Non-pigmented ciliary epithelial cell (primary cell): ENCODE results near the gene ST8SIA4.
"Not testable (repeated sequence)": the region's sequence is repeated elsewhere in the genome, so short reads cannot be mapped to it uniquely, and the experiment has no call there.

Experiments used
- DNase-seq: peaks from one replicate; pipeline ENCODE4 v3.0.0-alpha.2; 2010; ENCODE audit warnings: low read depth

Gene ST8SIA4

DNA sequence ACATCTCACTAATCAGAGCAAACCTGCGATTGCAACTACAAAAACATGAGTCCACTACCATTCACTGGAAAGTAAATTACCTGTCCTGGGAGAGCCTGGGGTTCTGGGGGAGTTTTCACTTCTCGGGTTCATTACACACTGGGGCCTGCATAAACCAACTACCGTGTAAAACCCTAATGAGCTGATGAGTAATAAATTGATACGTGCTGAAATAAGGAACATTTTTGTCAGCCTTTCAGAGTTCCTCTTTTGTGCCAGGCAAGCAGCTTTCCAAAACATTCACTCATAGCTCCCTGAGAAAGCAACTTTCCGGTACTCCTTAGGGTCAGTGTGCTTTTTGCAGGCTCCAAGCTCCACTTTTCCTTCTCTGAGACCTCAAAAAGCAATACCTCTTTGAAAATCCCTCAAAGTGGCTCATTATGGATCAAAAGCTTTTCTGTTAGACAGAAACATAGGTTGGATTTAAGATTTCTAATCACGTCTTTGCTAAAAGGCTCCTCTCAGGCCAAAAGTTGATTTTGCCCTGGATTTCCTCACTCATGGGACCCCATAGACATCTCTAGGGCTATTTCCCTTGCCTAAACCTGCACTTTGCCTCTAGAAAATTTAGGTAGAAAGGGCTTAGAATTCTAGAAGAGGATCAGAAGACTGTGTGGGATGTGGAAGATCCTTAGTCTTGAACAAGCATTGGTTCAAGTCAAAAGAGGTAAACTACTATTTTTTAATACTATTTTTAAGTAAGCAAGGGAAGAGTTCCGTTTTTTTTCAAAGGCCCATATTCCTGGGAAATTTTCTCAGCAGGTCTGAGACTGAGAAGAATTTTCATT is 74.8 kb downstream of the ST8SIA4 start:
- DNase-seq = no peak

DNA sequence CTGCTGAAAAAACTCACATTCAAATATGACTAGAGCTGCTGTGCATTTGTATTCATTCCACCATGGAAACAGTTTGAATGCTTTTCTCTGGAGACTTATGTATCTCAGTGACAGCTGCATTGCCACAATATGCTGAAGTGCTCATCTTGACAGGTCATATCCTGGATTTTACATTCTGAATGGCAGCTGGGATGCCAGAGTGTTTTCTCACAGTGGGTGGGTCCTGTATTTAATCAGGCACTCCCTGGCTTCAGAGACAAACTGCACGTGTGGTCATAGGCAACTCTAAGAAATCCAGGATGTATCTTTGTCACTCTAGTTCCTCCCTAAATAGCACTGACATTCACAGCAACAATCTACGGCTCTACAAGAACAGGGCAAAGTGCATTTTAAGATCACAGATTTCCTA is 75.6 kb downstream of the ST8SIA4 start:
- DNase-seq = no peak

DNA sequence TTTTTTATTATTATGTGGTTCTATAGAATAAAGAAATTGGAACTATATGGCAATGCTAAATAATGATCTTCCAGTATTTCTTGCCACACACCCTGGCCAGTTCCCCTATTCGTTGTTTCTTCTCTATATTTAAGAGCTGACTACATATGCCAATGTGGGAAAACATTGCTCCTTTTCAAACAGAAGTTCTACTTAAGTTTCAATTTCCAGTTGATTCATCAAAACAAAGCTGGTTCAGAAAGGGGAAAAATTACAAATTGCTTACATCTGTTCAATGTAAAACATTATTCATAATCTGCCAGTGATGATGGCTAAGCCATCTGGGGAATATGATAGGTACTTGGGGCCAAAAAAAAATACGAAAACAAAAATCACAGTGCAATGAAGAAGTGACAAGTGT is 76.9 kb downstream of the ST8SIA4 start:
- no peak for DNase-seq

GRCh38 chr5:100824635-100825034 is 78.4 kb downstream of the ST8SIA4 start:
- DNase-seq = no peak

DNA sequence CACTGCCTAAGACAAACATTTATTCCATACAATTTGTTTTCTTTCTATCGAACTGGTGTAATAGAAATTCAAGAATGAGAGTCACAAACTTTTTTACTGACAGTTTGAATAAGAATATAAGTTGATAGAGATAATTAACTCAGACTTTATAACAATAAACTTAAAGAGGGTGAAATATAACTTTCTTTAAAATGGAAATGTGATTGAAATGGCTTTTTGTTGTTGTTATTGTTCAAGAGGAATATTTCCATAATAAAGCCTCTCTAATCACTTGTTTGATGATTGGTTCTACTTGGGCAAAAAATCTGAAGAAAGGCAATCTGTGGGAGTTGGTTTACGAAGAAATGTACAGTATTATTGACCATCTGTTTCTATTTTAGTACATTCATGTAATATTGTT is 79.3 kb downstream of the ST8SIA4 start:
- no peak for DNase-seq

DNA sequence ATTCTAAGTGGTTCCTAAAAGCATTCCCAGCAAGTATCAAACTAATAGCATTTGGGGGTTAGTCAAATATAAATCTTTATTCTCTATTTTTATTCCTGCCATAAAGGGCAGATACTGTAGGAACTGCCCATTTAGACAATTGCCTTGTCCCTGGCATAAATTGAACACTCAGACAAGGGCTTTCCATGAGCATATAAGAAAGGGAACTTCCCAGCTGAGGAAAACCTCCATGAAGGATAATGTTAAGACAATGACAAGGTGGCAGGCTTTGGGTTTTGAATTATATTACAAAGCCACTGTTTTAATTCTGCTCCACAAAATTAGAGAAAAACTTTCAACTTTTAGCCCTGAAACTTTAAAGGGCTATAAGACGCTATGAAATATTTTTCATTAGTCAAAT is 81.3 kb downstream of the ST8SIA4 start:
- no peak for DNase-seq

GRCh38 chr5:100818340-100818739 is 84.7 kb downstream of the ST8SIA4 start:
- no peak for DNase-seq

DNA sequence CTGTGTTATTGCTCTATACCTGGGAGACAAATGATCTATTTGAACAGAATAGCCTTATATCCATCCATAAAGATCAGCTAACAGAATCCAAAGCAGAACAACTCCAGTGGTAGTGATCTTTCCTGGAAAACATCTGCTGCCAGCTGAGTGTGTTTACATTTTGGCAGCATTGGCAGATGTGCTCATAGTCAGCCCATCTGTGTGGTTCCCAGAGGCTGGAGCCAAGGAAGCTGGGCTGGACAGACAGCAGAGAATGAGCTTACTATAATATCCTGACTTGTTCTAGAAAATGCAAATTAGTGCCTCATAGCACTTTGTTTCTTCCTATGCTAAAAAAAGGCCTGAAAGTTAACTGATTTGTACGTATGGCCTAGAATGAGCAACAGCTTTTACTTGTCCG is 99.7 kb downstream of the ST8SIA4 start:
- no peak for DNase-seq

DNA sequence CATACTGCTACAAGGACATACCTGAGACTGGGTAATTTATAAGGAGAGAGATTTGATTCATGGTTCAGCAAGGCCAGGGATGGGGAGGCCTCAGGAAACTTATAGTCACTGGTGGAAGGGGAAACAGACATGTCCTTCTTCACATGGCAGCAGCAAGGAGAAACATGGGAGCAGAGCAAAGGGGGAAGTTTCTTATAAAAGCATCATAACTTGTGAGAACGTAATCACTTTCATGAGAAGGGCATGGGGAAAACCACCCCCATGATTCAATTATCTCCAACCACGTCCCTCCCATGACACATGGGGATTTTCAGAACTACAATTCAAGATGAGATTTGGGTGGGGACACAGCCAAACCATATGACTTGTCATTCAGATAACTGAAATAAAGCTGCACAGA is 100.9 kb downstream of the ST8SIA4 start:
- DNase-seq = no peak

DNA sequence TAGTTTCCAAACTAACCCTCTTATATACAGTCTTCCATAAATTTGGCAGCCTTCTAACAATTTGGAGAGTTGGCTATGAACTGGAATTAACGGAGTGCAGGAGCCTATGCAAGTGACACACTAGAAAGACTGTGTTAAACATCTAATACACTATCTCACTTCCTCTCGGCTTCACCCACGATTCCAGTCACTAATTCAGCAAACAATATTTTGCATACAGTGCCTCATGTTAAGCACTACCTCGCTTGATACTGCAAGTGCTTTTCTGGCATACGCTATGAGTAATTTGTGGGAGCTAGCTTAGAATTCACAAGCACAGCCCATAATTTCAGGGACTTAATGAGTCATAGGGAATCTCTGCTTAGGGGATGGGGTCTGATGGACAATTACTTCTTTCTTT is 102.5 kb downstream of the ST8SIA4 start:
- no peak for DNase-seq

- no peak for DNase-seq
Measured at GRCh38 chr5:100799166-100799565, 103.9 kb downstream of the ST8SIA4 start.

- DNase-seq = peak; percentile 31
Measured at GRCh38 chr5:100797861-100798260, 105.2 kb downstream of the ST8SIA4 start.

DNA sequence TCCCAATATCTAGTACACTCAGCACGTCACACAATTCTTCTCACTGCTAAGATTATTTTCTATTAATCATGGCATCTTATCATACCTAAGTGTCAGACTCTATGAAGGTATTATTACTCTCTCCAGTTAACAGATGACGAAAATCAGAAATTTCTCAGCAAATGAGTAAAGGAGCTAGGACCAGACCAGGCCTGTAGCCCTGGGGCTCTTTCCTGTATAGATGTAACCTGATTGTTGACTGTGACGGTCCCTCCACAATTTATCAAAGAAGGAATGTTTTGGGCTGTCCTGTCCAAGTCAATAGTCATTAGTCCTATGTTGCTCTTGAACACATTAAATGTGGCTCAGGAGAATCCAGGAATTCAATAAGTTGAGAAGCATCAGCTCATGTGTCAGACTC is 106.2 kb downstream of the ST8SIA4 start:
- no peak for DNase-seq

DNA sequence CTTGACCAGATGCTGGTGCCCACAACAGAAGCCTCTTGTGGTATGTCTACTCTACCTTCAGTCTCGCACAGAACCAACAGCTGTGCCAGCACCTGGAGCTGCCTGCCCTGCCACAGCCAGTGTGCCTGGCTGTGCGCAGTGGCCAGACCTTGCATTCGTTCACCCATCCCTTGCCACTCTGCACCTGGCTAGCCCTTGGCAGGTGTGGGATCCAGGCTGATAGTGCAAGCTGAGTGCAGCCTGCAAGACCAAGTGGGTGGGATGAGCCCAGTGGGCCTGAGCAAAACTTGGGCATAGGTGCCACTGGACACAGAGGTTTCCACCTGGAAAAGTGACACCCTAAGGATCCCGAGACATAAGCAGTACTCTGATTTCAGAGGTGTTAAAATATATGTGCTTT is 108.2 kb downstream of the ST8SIA4 start:
- DNase-seq = no peak

- no peak for DNase-seq
Measured at GRCh38 chr5:100794218-100794617, 108.9 kb downstream of the ST8SIA4 start.

DNA sequence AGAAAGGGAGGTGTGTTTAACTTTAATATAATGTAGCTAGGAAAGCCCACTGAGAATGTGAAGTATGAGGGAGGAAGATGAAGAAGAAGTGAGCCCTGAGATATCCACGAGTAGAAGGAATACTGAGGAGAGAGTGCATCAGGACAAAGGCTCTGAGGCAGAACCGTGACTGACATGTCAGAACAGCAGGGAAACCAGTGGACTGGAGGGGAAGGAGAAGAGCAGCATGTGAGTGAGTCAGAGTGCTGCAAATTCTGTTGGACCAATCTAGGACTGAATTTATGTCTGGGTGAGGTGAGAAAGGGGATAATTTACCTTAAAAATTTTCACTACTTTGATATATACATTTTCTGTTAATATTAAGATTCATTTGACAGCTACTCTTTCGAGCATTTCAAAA is 110.3 kb downstream of the ST8SIA4 start:
- no peak for DNase-seq

GRCh38 chr5:100791391-100791790 is 111.7 kb downstream of the ST8SIA4 start:
- no peak for DNase-seq

DNA sequence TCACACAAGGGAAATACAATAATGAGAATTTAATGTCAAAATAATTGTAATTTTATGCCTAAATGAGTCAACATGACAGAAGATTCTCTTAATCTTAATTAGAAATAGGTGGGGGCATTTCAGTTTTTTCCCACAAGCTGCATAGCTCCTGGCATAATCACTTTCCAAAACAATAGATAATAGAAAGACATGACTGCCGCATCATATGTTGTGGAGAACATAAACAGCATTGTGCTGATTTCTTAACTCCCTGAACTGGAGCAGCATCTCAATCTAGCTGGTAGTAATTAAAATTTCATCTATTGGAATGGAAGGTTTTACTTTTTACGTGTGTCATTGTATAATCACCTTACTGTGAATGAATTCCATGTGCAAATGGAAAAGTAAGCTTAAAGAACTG is 112.1 kb downstream of the ST8SIA4 start:
- no peak for DNase-seq

DNA sequence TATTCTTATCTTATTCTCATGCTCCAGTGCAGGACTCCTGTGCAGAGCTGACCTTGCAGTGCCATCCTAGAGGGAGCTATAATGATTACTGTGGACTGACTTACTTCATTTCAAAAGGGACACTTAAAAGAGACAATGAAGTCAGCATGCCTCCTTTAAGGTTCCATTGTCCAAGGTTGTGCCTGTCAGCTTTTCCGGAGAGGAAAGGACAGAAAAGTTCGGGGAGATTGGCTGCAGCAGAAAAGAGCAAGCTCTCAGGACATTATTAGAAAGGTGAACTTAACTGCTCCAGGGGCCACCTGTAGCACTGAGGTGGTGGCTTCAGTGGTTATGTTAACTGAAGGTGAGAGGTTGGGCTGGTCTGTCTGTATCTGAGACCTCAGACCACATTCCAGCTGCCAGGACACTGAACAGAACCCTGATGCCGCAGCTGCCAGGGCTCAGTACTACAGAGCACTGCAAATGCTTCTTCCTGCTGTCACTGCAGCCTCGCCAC is 112.9 kb downstream of the ST8SIA4 start:
- no peak for DNase-seq

DNA sequence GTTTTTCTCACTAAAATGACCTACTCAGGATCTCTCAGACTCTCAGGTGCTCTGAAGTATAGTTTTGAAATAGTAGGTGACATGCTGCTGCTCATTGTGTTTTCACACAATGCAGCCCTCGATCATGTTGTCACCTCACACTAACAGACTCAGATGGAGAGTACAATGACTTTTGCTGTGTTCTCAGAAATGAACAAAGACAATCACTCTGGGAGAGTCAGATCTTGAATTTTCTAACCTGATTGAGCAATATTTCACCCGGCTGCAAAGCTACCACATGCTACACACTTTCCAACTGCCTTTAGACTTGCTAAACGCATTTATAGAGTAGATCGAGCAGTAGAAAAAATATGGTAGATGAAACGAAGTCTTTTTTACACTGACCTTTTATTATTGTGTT is 113.4 kb downstream of the ST8SIA4 start:
- no peak for DNase-seq

DNA sequence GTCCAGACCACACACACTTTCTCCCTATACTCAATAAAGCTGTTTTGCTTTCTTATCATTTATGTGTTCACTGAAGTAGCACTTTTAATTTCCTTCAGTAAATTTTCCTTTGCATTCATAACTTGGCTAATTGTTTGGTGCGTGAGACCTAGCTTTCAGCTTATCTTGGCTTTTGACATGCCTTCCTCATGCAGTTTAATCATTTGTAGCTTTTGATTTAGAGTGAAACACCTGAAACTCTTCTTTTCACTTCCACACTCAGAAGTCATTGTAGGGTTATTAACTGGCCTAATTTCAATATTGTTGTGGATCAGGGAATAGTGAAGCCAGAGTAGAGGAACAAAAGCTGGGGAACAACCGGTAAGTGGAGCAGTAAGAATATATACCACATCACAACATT is 114.7 kb downstream of the ST8SIA4 start:
- no peak for DNase-seq

GRCh38 chr5:100787648-100788047 is 115.4 kb downstream of the ST8SIA4 start:
- DNase-seq = no peak

DNA sequence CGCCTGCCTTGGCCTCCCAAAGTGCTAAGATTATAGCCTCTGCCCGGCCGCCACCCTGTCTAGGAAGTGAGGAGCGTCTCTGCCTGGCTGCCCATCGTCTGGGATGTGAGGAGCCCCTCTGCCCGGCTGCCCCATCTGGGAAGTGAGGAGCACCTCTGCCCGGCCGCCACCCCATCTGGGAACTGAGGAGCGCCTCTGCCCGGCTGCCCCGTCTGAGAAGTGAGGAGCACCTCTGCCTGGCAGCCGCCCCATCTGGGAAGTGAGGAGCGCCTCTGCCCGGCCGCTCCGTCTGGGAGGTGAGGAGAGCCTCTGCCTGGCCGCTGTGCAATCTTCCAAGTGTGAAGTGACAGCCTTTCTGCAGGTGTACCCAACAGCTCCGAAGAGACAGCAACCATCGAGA is 117.5 kb downstream of the ST8SIA4 start:
- not testable (repeated sequence) for DNase-seq

DNA sequence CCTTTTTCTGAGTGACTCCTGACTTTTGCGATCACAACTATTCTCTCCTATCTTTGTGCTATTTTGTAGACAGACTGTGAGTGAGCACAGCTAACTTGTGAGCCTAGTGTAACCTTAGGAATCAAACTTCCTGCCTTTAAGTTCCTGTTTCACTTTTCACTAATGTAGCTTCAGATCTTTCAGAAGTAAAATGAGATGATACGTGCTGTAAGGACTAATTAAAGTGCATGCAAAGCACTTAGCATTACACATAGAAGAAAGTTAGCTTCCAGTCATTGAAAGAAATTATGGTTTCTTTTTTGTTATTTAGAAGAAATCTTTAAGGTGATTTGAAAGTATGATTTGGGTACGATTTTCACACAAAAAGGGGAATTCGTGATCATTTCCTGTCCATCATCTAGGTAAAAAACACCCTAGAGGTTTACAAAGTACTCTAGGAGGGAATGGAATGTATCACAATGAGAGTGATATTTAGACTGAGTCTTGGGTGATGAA is 122.7 kb downstream of the ST8SIA4 start:
- no peak for DNase-seq
